Measurements from ENCODE around the gene MKRN1. TPM values are rescaled to one million over a fixed set of nuclear protein-coding genes. Genes with fewer than 3 reads are reported as not detected.

Gene MKRN1
- total and polyA plus RNA-seq, 4 donors: 18.7 to 103 (median 29.2) TPM

DNA sequence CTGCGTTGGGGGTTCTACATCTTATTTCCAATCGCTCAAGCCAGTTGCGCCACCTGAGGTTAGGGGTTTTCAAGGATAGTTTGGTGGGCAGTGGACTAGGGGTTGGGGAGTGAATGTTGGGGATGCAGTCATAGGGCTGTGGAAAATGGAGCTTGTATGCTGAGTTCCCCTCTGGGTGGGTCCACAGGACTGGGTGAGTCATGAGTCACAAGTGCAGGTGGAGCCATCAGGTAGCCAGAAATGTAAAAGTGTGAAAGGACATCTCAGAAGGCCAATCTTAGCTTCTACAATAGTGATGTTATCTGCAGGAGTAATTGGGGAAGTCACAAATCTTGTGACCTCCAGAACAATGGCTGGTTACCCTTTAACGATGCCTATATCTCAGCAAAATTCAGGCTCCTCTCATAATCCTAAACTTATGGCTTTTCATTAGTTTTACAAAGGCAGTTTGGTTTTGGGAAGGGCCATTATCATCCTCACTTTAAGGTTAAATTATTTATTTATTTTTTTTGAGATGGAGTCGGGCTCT lies 18.0 kb upstream of the MKRN1 start:
- Histone ChIP-seq H3K27ac (ENCODE audit: low read depth in 1 of 2, low read length in 2 of 2) (no peak overlapping the region), H3K36me3 (ENCODE audit: control insufficient read depth in 4 of 4, insufficient read depth in 3 of 4, low read depth in 1 of 4, low read length in 3 of 4) (no peaks in the 10 kb centered on the region), H3K4me1 (ENCODE audit: control insufficient read depth in 4 of 4, insufficient read depth in 4 of 4, low read length in 3 of 4) (no peaks in the 10 kb centered on the region), H3K4me3 (ENCODE audit: low read depth in 1 of 3, low read length in 3 of 3) (no peak overlapping the region), H3K9me3 (ENCODE audit: control insufficient read depth in 4 of 4, low read length in 3 of 4) (no peaks in the 10 kb centered on the region), H3K27me3 (ENCODE audit: control insufficient read depth in 4 of 4, insufficient read depth in 4 of 4, low read length in 3 of 4) (no peaks in the 10 kb centered on the region), H3K9ac (ENCODE audit: low read depth in 1 of 2, low read length in 2 of 2) (no peak overlapping the region)
- TF ChIP-seq HNF4A (conservative IDR thresholded peaks at IDR 0.05): no peak
- no peak for TF ChIP-seq TAF1 (conservative IDR thresholded peaks at IDR 0.05)
- no peak for TF ChIP-seq HNF4G (IDR thresholded peaks at IDR 0.05)
- no peak for TF ChIP-seq NR2F2 (IDR thresholded peaks at IDR 0.05)
- no peak for TF ChIP-seq FOXA2 (IDR thresholded peaks at IDR 0.05)
- TF ChIP-seq RXRA (IDR thresholded peaks at IDR 0.05): no peak
- TF ChIP-seq YY1 (IDR thresholded peaks at IDR 0.05): no peak
- no peak for DNase-seq (ENCODE audit: low spot score)
- 69% methylated on average over 5 of the region's 5 CpGs for WGBS

DNA sequence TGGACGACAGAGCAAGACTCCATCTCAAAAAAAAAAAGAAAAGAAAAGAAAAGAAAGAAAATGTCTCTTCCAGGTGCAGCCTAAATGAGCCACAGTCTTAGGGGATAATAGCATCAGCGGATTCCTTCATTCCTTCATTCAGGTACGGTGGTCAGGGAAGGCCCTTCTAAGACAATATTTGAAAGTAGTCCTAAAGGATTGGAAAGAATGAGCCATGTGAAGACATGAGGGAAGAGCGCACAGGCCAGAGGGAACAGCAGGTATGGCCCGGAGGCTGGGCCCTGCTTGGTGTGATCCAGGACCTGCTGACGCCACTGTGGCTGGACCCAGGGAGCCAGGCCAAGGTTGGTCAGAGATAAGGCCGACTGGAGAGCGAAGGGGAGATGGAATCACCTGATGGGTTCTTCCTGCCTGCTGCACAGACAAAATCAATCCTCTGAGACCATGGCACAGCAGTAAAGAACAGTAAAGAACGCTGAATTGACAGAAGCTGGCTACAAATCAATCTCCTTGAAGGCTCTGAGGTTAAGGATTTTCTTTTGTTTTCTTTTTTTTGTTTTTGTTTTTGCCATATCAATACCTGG lies 16.3 kb upstream of the MKRN1 start:
- Histone ChIP-seq H3K4me1 (ENCODE audit: control insufficient read depth in 4 of 4, insufficient read depth in 4 of 4, low read length in 3 of 4) (no peaks in the 10 kb centered on the region), H3K36me3 (ENCODE audit: control insufficient read depth in 4 of 4, insufficient read depth in 3 of 4, low read depth in 1 of 4, low read length in 3 of 4) (no peaks in the 10 kb centered on the region), H3K9ac (ENCODE audit: low read depth in 1 of 2, low read length in 2 of 2) (no peak overlapping the region), H3K4me3 (ENCODE audit: low read depth in 1 of 3, low read length in 3 of 3) (no peak overlapping the region), H3K27me3 (ENCODE audit: control insufficient read depth in 4 of 4, insufficient read depth in 4 of 4, low read length in 3 of 4) (no peaks in the 10 kb centered on the region), H3K9me3 (ENCODE audit: control insufficient read depth in 4 of 4, low read length in 3 of 4) (no peaks in the 10 kb centered on the region), H3K27ac (ENCODE audit: low read depth in 1 of 2, low read length in 2 of 2) (no peak overlapping the region)
- TF ChIP-seq, protein P1, sequence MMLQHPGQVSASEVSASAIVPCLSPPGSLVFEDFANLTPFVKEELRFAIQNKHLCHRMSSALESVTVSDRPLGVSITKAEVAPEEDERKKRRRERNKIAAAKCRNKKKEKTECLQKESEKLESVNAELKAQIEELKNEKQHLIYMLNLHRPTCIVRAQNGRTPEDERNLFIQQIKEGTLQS (IDR thresholded peaks at IDR 0.05): no peak
- WGBS: 83% methylated on average over 8 of the region's 9 CpGs
- DNase-seq (ENCODE audit: low spot score): no peak

DNA sequence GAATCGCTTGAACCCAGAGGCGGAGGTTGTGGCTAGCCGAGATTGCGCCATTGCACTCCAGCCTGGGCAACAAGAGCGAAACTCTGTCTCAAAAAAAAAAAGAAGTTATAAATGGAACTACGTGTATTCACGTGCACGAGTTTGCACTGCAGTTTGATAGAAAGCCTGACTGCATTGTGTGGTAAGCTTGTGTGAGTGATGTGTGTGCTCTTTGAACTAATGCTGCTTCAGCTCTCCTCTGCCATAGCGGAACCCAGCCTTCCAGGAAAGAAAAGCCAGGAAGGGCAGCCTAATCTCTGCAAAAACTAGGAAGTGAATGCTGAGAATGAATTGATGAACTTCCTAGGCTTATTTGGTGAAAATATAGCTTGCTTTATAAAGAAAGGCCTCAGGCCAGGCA lies 15.6 kb upstream of the MKRN1 start:
- TF ChIP-seq NR2F2 (IDR thresholded peaks at IDR 0.05) (peak; percentile 37), YY1 (IDR thresholded peaks at IDR 0.05) (no peak)
- Histone ChIP-seq H3K9me3 (ENCODE audit: control insufficient read depth in 4 of 4, low read length in 3 of 4) (no peaks in the 10 kb centered on the region), H3K4me1 (ENCODE audit: control insufficient read depth in 4 of 4, insufficient read depth in 4 of 4, low read length in 3 of 4) (no peaks in the 10 kb centered on the region), H3K36me3 (ENCODE audit: control insufficient read depth in 4 of 4, insufficient read depth in 3 of 4, low read depth in 1 of 4, low read length in 3 of 4) (no peaks in the 10 kb centered on the region), H3K9ac (ENCODE audit: low read depth in 1 of 2, low read length in 2 of 2) (no peak overlapping the region), H3K27me3 (ENCODE audit: control insufficient read depth in 4 of 4, insufficient read depth in 4 of 4, low read length in 3 of 4) (no peaks in the 10 kb centered on the region), H3K4me3 (ENCODE audit: low read depth in 1 of 3, low read length in 3 of 3) (no peak overlapping the region), H3K27ac (ENCODE audit: low read depth in 1 of 2, low read length in 2 of 2) (no peak overlapping the region)
- no peak for DNase-seq (ENCODE audit: low spot score)
- WGBS: 85% methylated on average over 9 of the region's 9 CpGs

DNA sequence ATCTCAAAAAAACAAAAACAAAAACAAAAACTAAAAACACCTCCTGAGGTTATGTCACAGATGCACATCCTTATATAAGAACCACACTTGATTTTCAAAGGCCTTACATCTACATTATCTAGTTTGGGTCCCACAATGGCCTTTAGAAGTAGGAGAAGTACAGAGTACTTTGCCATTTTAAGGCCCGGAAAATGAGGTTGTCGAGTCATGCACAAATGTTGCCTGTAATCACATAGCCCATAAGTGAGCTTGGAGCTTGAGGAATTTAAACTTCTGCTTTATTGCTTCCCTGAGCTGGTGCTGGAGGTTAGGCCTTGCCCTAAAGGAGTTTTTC lies 9.7 kb upstream of the MKRN1 start:
- WGBS: 73% methylated on average over 2 of the region's 2 CpGs
- DNase-seq (ENCODE audit: low spot score): no peak
- Histone ChIP-seq H3K9ac (ENCODE audit: low read depth in 1 of 2, low read length in 2 of 2) (no peak overlapping the region), H3K36me3 (ENCODE audit: control insufficient read depth in 4 of 4, insufficient read depth in 3 of 4, low read depth in 1 of 4, low read length in 3 of 4) (no peaks in the 10 kb centered on the region), H3K4me1 (ENCODE audit: control insufficient read depth in 4 of 4, insufficient read depth in 4 of 4, low read length in 3 of 4) (no peaks in the 10 kb centered on the region), H3K4me3 (ENCODE audit: low read depth in 1 of 3, low read length in 3 of 3) (no peak overlapping the region), H3K27me3 (ENCODE audit: control insufficient read depth in 4 of 4, insufficient read depth in 4 of 4, low read length in 3 of 4) (no peaks in the 10 kb centered on the region), H3K27ac (ENCODE audit: low read depth in 1 of 2, low read length in 2 of 2) (no peak overlapping the region), H3K9me3 (ENCODE audit: control insufficient read depth in 4 of 4, low read length in 3 of 4) (no peaks in the 10 kb centered on the region)
- TF ChIP-seq GABPA (IDR thresholded peaks at IDR 0.05 in 1 of 2, conservative IDR thresholded peaks at IDR 0.05 in 1 of 2) (no peak), FOXA1 (IDR thresholded peaks at IDR 0.05) (no peak), FOXA2 (IDR thresholded peaks at IDR 0.05) (no peak), JUND (IDR thresholded peaks at IDR 0.05) (no peak), RAD21 (IDR thresholded peaks at IDR 0.05) (no peak), TAF1 (conservative IDR thresholded peaks at IDR 0.05) (no peak), RXRA (IDR thresholded peaks at IDR 0.05) (no peak), HNF4A (conservative IDR thresholded peaks at IDR 0.05) (no peak), NR2F2 (IDR thresholded peaks at IDR 0.05) (no peak), HNF4G (IDR thresholded peaks at IDR 0.05) (no peak), YY1 (IDR thresholded peaks at IDR 0.05) (no peak), EGR1 (IDR thresholded peaks at IDR 0.05; ENCODE audit: low read depth in 2 of 2) (no peak), SP1 (IDR thresholded peaks at IDR 0.05) (no peak)
- TF ChIP-seq, protein P2, sequence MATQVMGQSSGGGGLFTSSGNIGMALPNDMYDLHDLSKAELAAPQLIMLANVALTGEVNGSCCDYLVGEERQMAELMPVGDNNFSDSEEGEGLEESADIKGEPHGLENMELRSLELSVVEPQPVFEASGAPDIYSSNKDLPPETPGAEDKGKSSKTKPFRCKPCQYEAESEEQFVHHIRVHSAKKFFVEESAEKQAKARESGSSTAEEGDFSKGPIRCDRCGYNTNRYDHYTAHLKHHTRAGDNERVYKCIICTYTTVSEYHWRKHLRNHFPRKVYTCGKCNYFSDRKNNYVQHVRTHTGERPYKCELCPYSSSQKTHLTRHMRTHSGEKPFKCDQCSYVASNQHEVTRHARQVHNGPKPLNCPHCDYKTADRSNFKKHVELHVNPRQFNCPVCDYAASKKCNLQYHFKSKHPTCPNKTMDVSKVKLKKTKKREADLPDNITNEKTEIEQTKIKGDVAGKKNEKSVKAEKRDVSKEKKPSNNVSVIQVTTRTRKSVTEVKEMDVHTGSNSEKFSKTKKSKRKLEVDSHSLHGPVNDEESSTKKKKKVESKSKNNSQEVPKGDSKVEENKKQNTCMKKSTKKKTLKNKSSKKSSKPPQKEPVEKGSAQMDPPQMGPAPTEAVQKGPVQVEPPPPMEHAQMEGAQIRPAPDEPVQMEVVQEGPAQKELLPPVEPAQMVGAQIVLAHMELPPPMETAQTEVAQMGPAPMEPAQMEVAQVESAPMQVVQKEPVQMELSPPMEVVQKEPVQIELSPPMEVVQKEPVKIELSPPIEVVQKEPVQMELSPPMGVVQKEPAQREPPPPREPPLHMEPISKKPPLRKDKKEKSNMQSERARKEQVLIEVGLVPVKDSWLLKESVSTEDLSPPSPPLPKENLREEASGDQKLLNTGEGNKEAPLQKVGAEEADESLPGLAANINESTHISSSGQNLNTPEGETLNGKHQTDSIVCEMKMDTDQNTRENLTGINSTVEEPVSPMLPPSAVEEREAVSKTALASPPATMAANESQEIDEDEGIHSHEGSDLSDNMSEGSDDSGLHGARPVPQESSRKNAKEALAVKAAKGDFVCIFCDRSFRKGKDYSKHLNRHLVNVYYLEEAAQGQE (IDR thresholded peaks at IDR 0.05): no peak
- TF ChIP-seq, protein P1 (IDR thresholded peaks at IDR 0.05): no peak
- TF ChIP-seq, protein P3, sequence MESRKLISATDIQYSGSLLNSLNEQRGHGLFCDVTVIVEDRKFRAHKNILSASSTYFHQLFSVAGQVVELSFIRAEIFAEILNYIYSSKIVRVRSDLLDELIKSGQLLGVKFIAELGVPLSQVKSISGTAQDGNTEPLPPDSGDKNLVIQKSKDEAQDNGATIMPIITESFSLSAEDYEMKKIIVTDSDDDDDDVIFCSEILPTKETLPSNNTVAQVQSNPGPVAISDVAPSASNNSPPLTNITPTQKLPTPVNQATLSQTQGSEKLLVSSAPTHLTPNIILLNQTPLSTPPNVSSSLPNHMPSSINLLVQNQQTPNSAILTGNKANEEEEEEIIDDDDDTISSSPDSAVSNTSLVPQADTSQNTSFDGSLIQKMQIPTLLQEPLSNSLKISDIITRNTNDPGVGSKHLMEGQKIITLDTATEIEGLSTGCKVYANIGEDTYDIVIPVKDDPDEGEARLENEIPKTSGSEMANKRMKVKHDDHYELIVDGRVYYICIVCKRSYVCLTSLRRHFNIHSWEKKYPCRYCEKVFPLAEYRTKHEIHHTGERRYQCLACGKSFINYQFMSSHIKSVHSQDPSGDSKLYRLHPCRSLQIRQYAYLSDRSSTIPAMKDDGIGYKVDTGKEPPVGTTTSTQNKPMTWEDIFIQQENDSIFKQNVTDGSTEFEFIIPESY (IDR thresholded peaks at IDR 0.05): no peak
- TF ChIP-seq, protein P4, sequence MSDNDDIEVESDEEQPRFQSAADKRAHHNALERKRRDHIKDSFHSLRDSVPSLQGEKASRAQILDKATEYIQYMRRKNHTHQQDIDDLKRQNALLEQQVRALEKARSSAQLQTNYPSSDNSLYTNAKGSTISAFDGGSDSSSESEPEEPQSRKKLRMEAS (IDR thresholded peaks at IDR 0.05): no peak

Measured in liver (tissue), 9 donors.